ENCODE measurements around the gene CCDC191.
A peak's percentile ranks its signal among the peaks of the same experiment; 100 is the strongest.

CCDC191 gene

GRCh38 chr3:114058646-114059045, 2.3 kb upstream of the CCDC191 start:
- no peak for DNase-seq (ENCODE audit: low read depth)
- TF ChIP-seq CTCF (conservative IDR thresholded peaks at IDR 0.05; ENCODE audit: low read length), result no peak
- H3K4me3 ChIP-seq (ENCODE audit: low read length), result no peak overlapping the region

GRCh38 chr3:114057011-114057347, 653 bp upstream of the CCDC191 start:
- H3K4me3 ChIP-seq (ENCODE audit: low read length), result peak overlapping the region; percentile 82
- TF ChIP-seq CTCF (conservative IDR thresholded peaks at IDR 0.05; ENCODE audit: low read length), result no peak
- DNase-seq (ENCODE audit: low read depth), result no peak

- no peak overlapping the region for H3K4me3 ChIP-seq (ENCODE audit: low read length)
- no peak for TF ChIP-seq CTCF (conservative IDR thresholded peaks at IDR 0.05; ENCODE audit: low read length)
- DNase-seq (ENCODE audit: low read depth), result peak; percentile 2
Observed at GRCh38 chr3:114052216-114052615, 4.1 kb downstream of the CCDC191 start.

- DNase-seq (ENCODE audit: low read depth), result no peak
- no peak overlapping the region for H3K4me3 ChIP-seq (ENCODE audit: low read length)
Observed at GRCh38 chr3:114043205-114043604, 13.1 kb downstream of the CCDC191 start.

GRCh38 chr3:114035896-114036295, 20.4 kb downstream of the CCDC191 start:
- H3K4me3 ChIP-seq (ENCODE audit: low read length), result no peak overlapping the region
- no peak for TF ChIP-seq CTCF (conservative IDR thresholded peaks at IDR 0.05; ENCODE audit: low read length)
- DNase-seq (ENCODE audit: low read depth), result peak; percentile 49

More at GRCh38 chr3:114043205-114043604, 13.1 kb downstream of the CCDC191 start:
- TF ChIP-seq CTCF (conservative IDR thresholded peaks at IDR 0.05; ENCODE audit: low read length), result no peak

GRCh38 chr3:114034787-114035545, 21.4 kb downstream of the CCDC191 start:
- no peak for TF ChIP-seq CTCF (conservative IDR thresholded peaks at IDR 0.05; ENCODE audit: low read length)
- peak; percentile 42 for DNase-seq (ENCODE audit: low read depth)
- no peak overlapping the region for H3K4me3 ChIP-seq (ENCODE audit: low read length)

GRCh38 chr3:114034211-114034610, 22.1 kb downstream of the CCDC191 start:
- DNase-seq (ENCODE audit: low read depth), result no peak
- no peak for TF ChIP-seq CTCF (conservative IDR thresholded peaks at IDR 0.05; ENCODE audit: low read length)
- H3K4me3 ChIP-seq (ENCODE audit: low read length), result no peak overlapping the region

Data from AG10803 (cell line).